ENCODE results near the gene BLOC1S1. TPM values are rescaled to one million over a fixed set of nuclear protein-coding genes. Genes with fewer than 3 reads are reported as not detected.

The BLOC1S1 gene
- polyA plus RNA-seq, 1 donor (not counting 4 experiments of a cell fraction or from before 2014, with no cell fraction given) = 62.5 TPM

- DNase-seq (ENCODE audit: low read depth, low spot score) = no peak
- Histone ChIP-seq H3K4me2 (ENCODE audit: control insufficient read depth, extremely low read depth, insufficient read depth, low read depth, low read length) (no peak overlapping the region), H3K4me3 (ENCODE audit: control insufficient read depth in 2 of 3, extremely low read depth in 1 of 3, insufficient read depth in 2 of 3, low read depth in 1 of 3, low read length in 3 of 3) (no peak overlapping the region), H2AFZ (ENCODE audit: control insufficient read depth, low read length) (no peak overlapping the region), H4K20me1 (ENCODE audit: control insufficient read depth, extremely low read depth, insufficient read depth, low read length) (no peaks in the 10 kb centered on the region), H3K4me1 (ENCODE audit: control insufficient read depth, extremely low read depth, insufficient read depth, low read length) (no peaks in the 10 kb centered on the region), H3K79me2 (ENCODE audit: control insufficient read depth, insufficient read depth, low read length) (peaks cover 6% of the 10 kb centered on the region), H3K27me3 (ENCODE audit: control insufficient read depth, extremely low read depth, insufficient read depth, low read length) (no peaks in the 10 kb centered on the region), H3K9me3 (ENCODE audit: control insufficient read depth, low read depth, low read length) (no peaks in the 10 kb centered on the region), H3K9me1 (ENCODE audit: control insufficient read depth, extremely low read depth, insufficient read depth, low read length) (no peaks in the 10 kb centered on the region), H3K9ac (ENCODE audit: control insufficient read depth, extremely low read depth, insufficient read depth, low read length) (no peak overlapping the region), H3K27ac (ENCODE audit: control insufficient read depth, insufficient read depth, low read length) (no peak overlapping the region), H3K36me3 (ENCODE audit: control insufficient read depth in 2 of 2, extremely low read depth in 1 of 2, insufficient read depth in 2 of 2, low read length in 2 of 2) (peaks cover 11 to 15% of the 10 kb centered on the region in 2 experiments)
- no peak for FAIRE-seq
- TF ChIP-seq CTCF (optimal IDR thresholded peaks at IDR 0.05 in 1 of 3, IDR thresholded peaks at IDR 0.05 in 1 of 3, conservative IDR thresholded peaks at IDR 0.05 in 1 of 3; ENCODE audit: extremely low read depth in 1 of 3, insufficient read depth in 2 of 3, low read length in 3 of 3) (no peak), EZH2 (IDR thresholded peaks at IDR 0.05; ENCODE audit: low read length) (no peak)
- dilution Hi-C loops (cut with MboI; ENCODE audit: extremely low pct_ligation_motif_present, low sequenced_read_pairs) = no loop called here
These were observed 46.8 kb downstream of the BLOC1S1 start for GRCh38 chr12:55762646-55763045.

- no peak for TF ChIP-seq CTCF (optimal IDR thresholded peaks at IDR 0.05 in 1 of 3, IDR thresholded peaks at IDR 0.05 in 1 of 3, conservative IDR thresholded peaks at IDR 0.05 in 1 of 3; ENCODE audit: extremely low read depth in 1 of 3, insufficient read depth in 2 of 3, low read length in 3 of 3)
- TF ChIP-seq EZH2 (IDR thresholded peaks at IDR 0.05; ENCODE audit: low read length) = no peak
- Histone ChIP-seq H3K27me3 (ENCODE audit: control insufficient read depth, extremely low read depth, insufficient read depth, low read length) (no peaks in the 10 kb centered on the region), H3K79me2 (ENCODE audit: control insufficient read depth, insufficient read depth, low read length) (peaks cover 6% of the 10 kb centered on the region)
These were observed 50.0 kb downstream of the BLOC1S1 start for GRCh38 chr12:55765736-55766290.

More at GRCh38 chr12:55765736-55766290, 50.0 kb downstream of the BLOC1S1 start:
- no peaks in the 10 kb centered on the region for H4K20me1 ChIP-seq (ENCODE audit: control insufficient read depth, extremely low read depth, insufficient read depth, low read length)
- H3K9me3 ChIP-seq (ENCODE audit: control insufficient read depth, low read depth, low read length) = no peaks in the 10 kb centered on the region
- H3K36me3 ChIP-seq (ENCODE audit: control insufficient read depth in 2 of 2, extremely low read depth in 1 of 2, insufficient read depth in 2 of 2, low read length in 2 of 2) = peaks cover 8 to 18% of the 10 kb centered on the region in 2 experiments
- no peak overlapping the region for H3K27ac ChIP-seq (ENCODE audit: control insufficient read depth, insufficient read depth, low read length)
- no peak for DNase-seq (ENCODE audit: low read depth, low spot score)
- H3K9me1 ChIP-seq (ENCODE audit: control insufficient read depth, extremely low read depth, insufficient read depth, low read length) = no peaks in the 10 kb centered on the region
- H3K4me1 ChIP-seq (ENCODE audit: control insufficient read depth, extremely low read depth, insufficient read depth, low read length) = no peaks in the 10 kb centered on the region
- dilution Hi-C loops (cut with MboI; ENCODE audit: extremely low pct_ligation_motif_present, low sequenced_read_pairs) = no loop called here
- no peak overlapping the region for H2AFZ ChIP-seq (ENCODE audit: control insufficient read depth, low read length)
- FAIRE-seq = no peak
- no peak overlapping the region for H3K4me3 ChIP-seq (ENCODE audit: control insufficient read depth in 2 of 3, extremely low read depth in 1 of 3, insufficient read depth in 2 of 3, low read depth in 1 of 3, low read length in 3 of 3)
- H3K4me2 ChIP-seq (ENCODE audit: control insufficient read depth, extremely low read depth, insufficient read depth, low read depth, low read length) = no peak overlapping the region
- H3K9ac ChIP-seq (ENCODE audit: control insufficient read depth, extremely low read depth, insufficient read depth, low read length) = no peak overlapping the region

Measured in keratinocyte (primary cell).